GM23338 (cell line): ENCODE measurements around the gene VWA2. TPM values are rescaled to one million over a fixed set of nuclear protein-coding genes. Genes with fewer than 3 reads are reported as not detected.

Experiments used
- ATAC-seq: fragments of 200-7000 bp; cut with Tn5 transposase; 3 replicates; pipeline ENCODE4 v1.9.1; 2020
- DNase-seq: peaks from one replicate; pipeline ENCODE4 v3.0.0-alpha.2; 2015; ENCODE audit warnings: low spot score
- H2AFZ ChIP-seq: fragments of 200-600 bp; sonication (generic); 2 replicates; pipeline ENCODE4 v1.8.0; 2016; ENCODE audit warnings: antibody characterized with exemption, mild to moderate bottlenecking, moderate library complexity
- H3F3A ChIP-seq: fragments of 200-600 bp; sonication (generic); replicated peaks from 2 replicates; pipeline ENCODE4 v1.8.0; 2017; ENCODE audit warnings: antibody characterized with exemption, mixed run types, low read depth
- H3K27ac ChIP-seq: fragments of 200-600 bp; sonication (generic); 2 replicates; pipeline ENCODE4 v1.6.1; 2016; ENCODE audit warnings: low read depth
- H3K27me3 ChIP-seq: fragments of 200-600 bp; sonication (generic); 2 replicates; pipeline ENCODE4 v1.8.0; 2016; ENCODE audit warnings: mild to moderate bottlenecking, mixed run types, moderate library complexity; ENCODE audit not compliant: insufficient read depth
- H3K36me3 ChIP-seq: fragments of 200-600 bp; sonication (generic); 2 replicates; pipeline ENCODE4 v1.8.0; 2016; ENCODE audit warnings: mild to moderate bottlenecking; ENCODE audit not compliant: insufficient read depth
- H3K4me1 ChIP-seq: fragments of 200-600 bp; sonication (generic); 2 replicates; pipeline ENCODE4 v1.8.0; 2016; ENCODE audit warnings: mild to moderate bottlenecking, moderate library complexity; ENCODE audit not compliant: insufficient read depth
- H3K4me2 ChIP-seq: fragments of 200-600 bp; sonication (generic); 2 replicates; pipeline ENCODE4 v1.7.1; 2017; ENCODE audit warnings: mixed run types
- H3K4me3 ChIP-seq: fragments of 200-600 bp; sonication (generic); 2 replicates; pipeline ENCODE4 v1.6.1; 2016; ENCODE audit warnings: mixed run types
- H3K79me2 ChIP-seq: fragments of 200-600 bp; sonication (generic); replicated peaks from 2 replicates; pipeline ENCODE4 v1.8.0; 2017; ENCODE audit warnings: mild to moderate bottlenecking; ENCODE audit not compliant: insufficient read depth
- H3K9me2 ChIP-seq: fragments of 200-600 bp; sonication (generic); 2 replicates; pipeline ENCODE4 v1.8.0; 2017; ENCODE audit not compliant: insufficient read depth
- H4K20me1 ChIP-seq: fragments of 200-600 bp; sonication (generic); replicated peaks from 2 replicates; pipeline ENCODE4 v1.8.0; 2017; ENCODE audit warnings: mild to moderate bottlenecking; ENCODE audit not compliant: insufficient read depth
- H3K27ac Mint-ChIP-seq: 2 replicates; pipeline ENCODE4 v1.8.0; 2020; ENCODE audit warnings: inconsistent platforms, mild to moderate bottlenecking, moderate library complexity, mixed read lengths
- H3K27me3 Mint-ChIP-seq: 3 replicates; pipeline ENCODE4 v1.8.0; 2022; ENCODE audit warnings: low read depth, mild to moderate bottlenecking, moderate library complexity, mixed read lengths, inconsistent platforms; ENCODE audit not compliant: insufficient read depth, poor library complexity
- H3K36me3 Mint-ChIP-seq: 3 replicates; pipeline ENCODE4 v1.8.0; 2021; ENCODE audit warnings: low read depth, mild to moderate bottlenecking, inconsistent platforms, moderate library complexity, mixed read lengths
- H3K4me1 Mint-ChIP-seq: 3 replicates; pipeline ENCODE4 v1.8.0; 2020; ENCODE audit warnings: mild to moderate bottlenecking, inconsistent platforms, mixed read lengths
- H3K4me3 Mint-ChIP-seq: 3 replicates; pipeline ENCODE4 v1.8.0; 2021; ENCODE audit warnings: moderate library complexity, mild to moderate bottlenecking, inconsistent platforms, mixed read lengths
- H3K9me3 Mint-ChIP-seq: 3 replicates; pipeline ENCODE4 v1.8.0; 2020; ENCODE audit warnings: moderate library complexity, mild to moderate bottlenecking, inconsistent platforms, mixed read lengths
- CREB1 ChIP-seq: fragments of 250-450 bp; sonication (Bioruptor Pico); IDR thresholded peaks from 2 replicates; pipeline ENCODE4 v1.5.0; 2020; ENCODE audit warnings: low read depth, mild to moderate bottlenecking, moderate library complexity
- CTCF ChIP-seq, 2 experiments: fragments of 200-600 bp in 1 of 2; sonication (generic) in 1 of 2; conservative IDR thresholded peaks; 2 replicates each; pipeline versions ENCODE4 v1.5.1 to v1.6.1; 2016 to 2017; ENCODE audit warnings: antibody characterized with exemption in 2 of 2, low read depth in 2 of 2, mild to moderate bottlenecking in 2 of 2, moderate library complexity in 1 of 2
- ETS1 ChIP-seq: IDR thresholded peaks from 2 replicates; pipeline ENCODE4 v1.6.1; 2016; ENCODE audit warnings: antibody characterized with exemption
- EZH2 ChIP-seq: fragments of 200-600 bp; sonication (generic); IDR thresholded peaks from one replicate; pipeline ENCODE4 v1.8.0; 2017; ENCODE audit warnings: antibody characterized with exemption, mild to moderate bottlenecking, low read depth; ENCODE audit not compliant: unreplicated experiment
- EZH2phosphoT487 ChIP-seq: fragments of 200-600 bp; sonication (generic); IDR thresholded peaks from one replicate; pipeline ENCODE4 v1.8.1; 2018; ENCODE audit warnings: antibody characterized with exemption; ENCODE audit not compliant: unreplicated experiment
- JUNB ChIP-seq: IDR thresholded peaks from one replicate; pipeline ENCODE4 v1.6.1; 2016; ENCODE audit warnings: antibody characterized with exemption; ENCODE audit not compliant: unreplicated experiment
- NANOG ChIP-seq: IDR thresholded peaks from 2 replicates; pipeline ENCODE4 v1.6.1; 2016; ENCODE audit warnings: antibody characterized with exemption, borderline replicate concordance
- POLR2AphosphoS5 ChIP-seq: IDR thresholded peaks from 2 replicates; pipeline ENCODE4 v1.6.1; 2016; ENCODE audit warnings: antibody characterized with exemption, low read depth
- REST ChIP-seq: IDR thresholded peaks from one replicate; pipeline ENCODE4 v1.6.1; 2018; ENCODE audit warnings: antibody characterized with exemption; ENCODE audit not compliant: unreplicated experiment
- STAT1 ChIP-seq: IDR thresholded peaks from one replicate; pipeline ENCODE4 v1.6.1; 2016; ENCODE audit warnings: antibody characterized with exemption; ENCODE audit not compliant: unreplicated experiment
- ZNF114 ChIP-seq: fragments of 250-450 bp; sonication (Bioruptor Pico); IDR thresholded peaks from 2 replicates; pipeline ENCODE4 v1.5.0; 2020; ENCODE audit warnings: mild to moderate bottlenecking, moderate library complexity
- ZNF331 ChIP-seq: fragments of 250-450 bp; sonication (Bioruptor Pico); IDR thresholded peaks from 2 replicates; pipeline ENCODE4 v1.5.0; 2020; ENCODE audit warnings: low read depth, mild to moderate bottlenecking, moderate library complexity
- ZNF462 ChIP-seq: fragments of 250-450 bp; sonication (Bioruptor Pico); IDR thresholded peaks from 2 replicates; pipeline ENCODE4 v1.5.0; 2020; ENCODE audit warnings: mild to moderate bottlenecking, moderate library complexity
- polyA plus RNA-seq: library from polyadenylated mRNA; unstranded; fragments of >200 nt; fragmentation: Nextera tagmentation; extraction: Ambion mirVana; gene quantifications from 2 replicates; pipeline ENCODE4 v1.2.1, GENCODE V29; 2016
- total RNA-seq: library from RNA; depleted of rRNA; stranded (reverse); fragments of >200 nt; shearing (Covaris generic); gene quantifications from 2 replicates; pipeline ENCODE4 v1.2.3, GENCODE V29; 2014

VWA2 gene
- total and polyA plus RNA-seq, 2 experiments from 2014 or later: 0.48 to 3.7 TPM

- no peaks in the 10 kb centered on the region for H3K36me3 ChIP-seq
- H3K4me3 ChIP-seq: no peak overlapping the region
- no peaks in the 10 kb centered on the region for H3F3A ChIP-seq
- no peak overlapping the region for H3K27ac ChIP-seq
- no peaks in the 10 kb centered on the region for H4K20me1 ChIP-seq
- H3K4me1 ChIP-seq: peaks cover 2% of the 10 kb centered on the region; the same call in 1 of the 2 replicates
- peaks cover 10% of the 10 kb centered on the region for H3K27me3 ChIP-seq
- H3K36me3 Mint-ChIP-seq: no peaks in the 10 kb centered on the region
- H3K4me2 ChIP-seq: no peak overlapping the region
- H3K79me2 ChIP-seq: no peaks in the 10 kb centered on the region
- DNase-seq (no peak), ATAC-seq (no peak)
- no peak overlapping the region for H3K4me3 Mint-ChIP-seq
- peaks cover 14% of the 10 kb centered on the region for H3K27me3 Mint-ChIP-seq
- peaks cover 10% of the 10 kb centered on the region for H3K4me1 Mint-ChIP-seq
- H3K9me2 ChIP-seq: no peaks in the 10 kb centered on the region
- H2AFZ ChIP-seq: no peak overlapping the region
- no peak for TF ChIP-seq EZH2
- TF ChIP-seq REST: no peak
- TF ChIP-seq JUNB: no peak
- TF ChIP-seq ZNF331 (CRISPR knock-in tag): no peak
- no peak for TF ChIP-seq ZNF462 (CRISPR knock-in tag)
- TF ChIP-seq NANOG: no peak
- no peak for TF ChIP-seq CREB1
- no peak for TF ChIP-seq EZH2phosphoT487
- no peak for TF ChIP-seq CTCF (conservative IDR thresholded peaks at IDR 0.05; ENCODE audit: low read depth in 2 of 2)
- TF ChIP-seq ZNF114 (CRISPR knock-in tag): no peak
- no peak for TF ChIP-seq ETS1
- TF ChIP-seq POLR2AphosphoS5: no peak
- TF ChIP-seq STAT1: no peak
- no peaks in the 10 kb centered on the region; the same call in 2 of the 3 replicates for H3K9me3 Mint-ChIP-seq
- no peak overlapping the region for H3K27ac Mint-ChIP-seq
These were observed 6.2 kb downstream of the VWA2 start for GRCh38 chr10:114245121-114245791.
